ENCODE results near the gene SHROOM4. TPM values are rescaled to one million over a fixed set of nuclear protein-coding genes. Genes with fewer than 3 reads are reported as not detected.

The SHROOM4 gene
- total and polyA plus RNA-seq, 2 experiments from 2014 or later = 1.9 to 8.5 TPM

DNA sequence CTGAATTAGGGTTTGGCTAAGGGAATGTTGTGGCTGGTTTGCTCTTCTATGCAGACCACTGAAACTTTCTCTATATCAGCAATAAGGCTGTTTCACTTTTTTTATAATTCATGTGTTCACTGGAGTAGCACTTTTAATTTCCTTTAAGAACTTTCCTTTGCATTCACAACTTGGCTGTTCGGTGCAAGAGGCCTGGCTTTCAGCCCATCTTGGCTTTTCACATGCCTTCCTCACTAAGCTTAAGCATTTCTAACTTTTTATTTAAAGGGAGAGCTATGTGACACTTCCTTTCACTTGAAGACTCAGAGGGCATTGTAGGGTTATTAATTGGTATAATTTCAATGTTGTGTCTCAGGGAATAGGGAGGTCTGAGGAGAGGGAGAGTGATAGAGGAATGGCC, 142.3 kb downstream of the SHROOM4 start (continued):
- TF ChIP-seq NANOG (IDR thresholded peaks at IDR 0.05; ENCODE audit: borderline replicate concordance) (no peak), CREB1 (CRISPR knock-in tag; IDR thresholded peaks at IDR 0.05; ENCODE audit: low read depth) (no peak)
- TF ChIP-seq, protein P1, sequence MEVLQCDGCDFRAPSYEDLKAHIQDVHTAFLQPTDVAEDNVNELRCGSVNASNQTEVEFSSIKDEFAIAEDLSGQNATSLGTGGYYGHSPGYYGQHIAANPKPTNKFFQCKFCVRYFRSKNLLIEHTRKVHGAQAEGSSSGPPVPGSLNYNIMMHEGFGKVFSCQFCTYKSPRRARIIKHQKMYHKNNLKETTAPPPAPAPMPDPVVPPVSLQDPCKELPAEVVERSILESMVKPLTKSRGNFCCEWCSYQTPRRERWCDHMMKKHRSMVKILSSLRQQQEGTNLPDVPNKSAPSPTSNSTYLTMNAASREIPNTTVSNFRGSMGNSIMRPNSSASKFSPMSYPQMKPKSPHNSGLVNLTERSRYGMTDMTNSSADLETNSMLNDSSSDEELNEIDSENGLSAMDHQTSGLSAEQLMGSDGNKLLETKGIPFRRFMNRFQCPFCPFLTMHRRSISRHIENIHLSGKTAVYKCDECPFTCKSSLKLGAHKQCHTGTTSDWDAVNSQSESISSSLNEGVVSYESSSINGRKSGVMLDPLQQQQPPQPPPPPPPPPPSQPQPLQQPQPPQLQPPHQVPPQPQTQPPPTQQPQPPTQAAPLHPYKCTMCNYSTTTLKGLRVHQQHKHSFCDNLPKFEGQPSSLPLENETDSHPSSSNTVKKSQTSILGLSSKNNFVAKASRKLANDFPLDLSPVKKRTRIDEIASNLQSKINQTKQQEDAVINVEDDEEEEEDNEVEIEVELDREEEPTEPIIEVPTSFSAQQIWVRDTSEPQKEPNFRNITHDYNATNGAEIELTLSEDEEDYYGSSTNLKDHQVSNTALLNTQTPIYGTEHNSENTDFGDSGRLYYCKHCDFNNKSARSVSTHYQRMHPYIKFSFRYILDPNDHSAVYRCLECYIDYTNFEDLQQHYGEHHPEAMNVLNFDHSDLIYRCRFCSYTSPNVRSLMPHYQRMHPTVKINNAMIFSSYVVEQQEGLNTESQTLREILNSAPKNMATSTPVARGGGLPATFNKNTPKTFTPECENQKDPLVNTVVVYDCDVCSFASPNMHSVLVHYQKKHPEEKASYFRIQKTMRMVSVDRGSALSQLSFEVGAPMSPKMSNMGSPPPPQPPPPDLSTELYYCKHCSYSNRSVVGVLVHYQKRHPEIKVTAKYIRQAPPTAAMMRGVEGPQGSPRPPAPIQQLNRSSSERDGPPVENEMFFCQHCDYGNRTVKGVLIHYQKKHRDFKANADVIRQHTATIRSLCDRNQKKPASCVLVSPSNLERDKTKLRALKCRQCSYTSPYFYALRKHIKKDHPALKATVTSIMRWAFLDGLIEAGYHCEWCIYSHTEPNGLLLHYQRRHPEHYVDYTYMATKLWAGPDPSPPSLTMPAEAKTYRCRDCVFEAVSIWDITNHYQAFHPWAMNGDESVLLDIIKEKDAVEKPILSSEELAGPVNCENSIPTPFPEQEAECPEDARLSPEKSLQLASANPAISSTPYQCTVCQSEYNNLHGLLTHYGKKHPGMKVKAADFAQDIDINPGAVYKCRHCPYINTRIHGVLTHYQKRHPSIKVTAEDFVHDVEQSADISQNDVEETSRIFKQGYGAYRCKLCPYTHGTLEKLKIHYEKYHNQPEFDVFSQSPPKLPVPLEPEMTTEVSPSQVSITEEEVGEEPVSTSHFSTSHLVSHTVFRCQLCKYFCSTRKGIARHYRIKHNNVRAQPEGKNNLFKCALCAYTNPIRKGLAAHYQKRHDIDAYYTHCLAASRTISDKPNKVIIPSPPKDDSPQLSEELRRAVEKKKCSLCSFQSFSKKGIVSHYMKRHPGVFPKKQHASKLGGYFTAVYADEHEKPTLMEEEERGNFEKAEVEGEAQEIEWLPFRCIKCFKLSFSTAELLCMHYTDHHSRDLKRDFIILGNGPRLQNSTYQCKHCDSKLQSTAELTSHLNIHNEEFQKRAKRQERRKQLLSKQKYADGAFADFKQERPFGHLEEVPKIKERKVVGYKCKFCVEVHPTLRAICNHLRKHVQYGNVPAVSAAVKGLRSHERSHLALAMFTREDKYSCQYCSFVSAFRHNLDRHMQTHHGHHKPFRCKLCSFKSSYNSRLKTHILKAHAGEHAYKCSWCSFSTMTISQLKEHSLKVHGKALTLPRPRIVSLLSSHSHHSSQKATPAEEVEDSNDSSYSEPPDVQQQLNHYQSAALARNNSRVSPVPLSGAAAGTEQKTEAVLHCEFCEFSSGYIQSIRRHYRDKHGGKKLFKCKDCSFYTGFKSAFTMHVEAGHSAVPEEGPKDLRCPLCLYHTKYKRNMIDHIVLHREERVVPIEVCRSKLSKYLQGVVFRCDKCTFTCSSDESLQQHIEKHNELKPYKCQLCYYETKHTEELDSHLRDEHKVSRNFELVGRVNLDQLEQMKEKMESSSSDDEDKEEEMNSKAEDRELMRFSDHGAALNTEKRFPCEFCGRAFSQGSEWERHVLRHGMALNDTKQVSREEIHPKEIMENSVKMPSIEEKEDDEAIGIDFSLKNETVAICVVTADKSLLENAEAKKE (CRISPR knock-in tag; IDR thresholded peaks at IDR 0.05) = no peak

GRCh38 chrX:50668860-50669259, 145.1 kb downstream of the SHROOM4 start:
- no peaks in the 10 kb centered on the region for H3K36me3 ChIP-seq (ENCODE audit: insufficient read depth)
- no peak overlapping the region for H3K4me3 ChIP-seq
- no peak overlapping the region for H3K27ac ChIP-seq (ENCODE audit: low read depth)
- TF ChIP-seq CREB1 (CRISPR knock-in tag; IDR thresholded peaks at IDR 0.05; ENCODE audit: low read depth) (no peak), EZH2phosphoT487 (IDR thresholded peaks at IDR 0.05; ENCODE audit: unreplicated experiment) (no peak), ZNF114 (CRISPR knock-in tag; IDR thresholded peaks at IDR 0.05) (no peak), ETS1 (IDR thresholded peaks at IDR 0.05) (no peak), EZH2 (IDR thresholded peaks at IDR 0.05; ENCODE audit: low read depth, unreplicated experiment) (no peak), REST (IDR thresholded peaks at IDR 0.05; ENCODE audit: unreplicated experiment) (no peak)
- no peaks in the 10 kb centered on the region for H3K9me2 ChIP-seq (ENCODE audit: insufficient read depth)
- H2AFZ ChIP-seq = no peak overlapping the region
- H3K27me3 ChIP-seq (ENCODE audit: insufficient read depth) = no peaks in the 10 kb centered on the region
- H3K4me1 ChIP-seq (ENCODE audit: insufficient read depth) = no peaks in the 10 kb centered on the region
- H3F3A ChIP-seq (replicated peaks; ENCODE audit: low read depth) = no peaks in the 10 kb centered on the region
- no peak for DNase-seq (ENCODE audit: low spot score)
- Mint-ChIP-seq H3K27ac (no peak overlapping the region), H3K27me3 (ENCODE audit: insufficient read depth, low read depth, poor library complexity) (no peaks in the 10 kb centered on the region), H3K4me3 (no peak overlapping the region), H3K36me3 (ENCODE audit: low read depth) (no peaks in the 10 kb centered on the region), H3K4me1 (no peaks in the 10 kb centered on the region), H3K9me3 (no peaks in the 10 kb centered on the region)
- no peaks in the 10 kb centered on the region for H3K79me2 ChIP-seq (replicated peaks; ENCODE audit: insufficient read depth)
- H4K20me1 ChIP-seq (replicated peaks; ENCODE audit: insufficient read depth) = no peaks in the 10 kb centered on the region
- H3K4me2 ChIP-seq = no peak overlapping the region
- ATAC-seq = no peak
